ENCODE results near the gene NDUFS2.

The NDUFS2 gene

GRCh38 chr1:161226759-161227158 lies 24.6 kb downstream of the NDUFS2 start:
- no peak for DNase-seq (ENCODE audit: low spot score)
- H3K27ac ChIP-seq, result peak overlapping the region in 1 of 2 donors; percentile 85
- TF ChIP-seq CTCF (IDR thresholded peaks at IDR 0.05), result no peak
- peak overlapping the region; percentile 95 for H3K4me3 ChIP-seq

GRCh38 chr1:161227196-161227871 lies 25.2 kb downstream of the NDUFS2 start:
- DNase-seq (ENCODE audit: low spot score), result peak; percentile 86
- H3K27ac ChIP-seq, result peak overlapping the region in 1 of 2 donors; percentile 85
- H3K4me3 ChIP-seq, result peak overlapping the region; percentile 95
- peak; percentile 90 for TF ChIP-seq CTCF (IDR thresholded peaks at IDR 0.05)

GRCh38 chr1:161228032-161228431 lies 25.9 kb downstream of the NDUFS2 start:
- DNase-seq (ENCODE audit: low spot score), result no peak
- TF ChIP-seq CTCF (IDR thresholded peaks at IDR 0.05), result no peak
- Histone ChIP-seq H3K27ac (peak overlapping the region in 1 of 2 donors; percentile 85), H3K4me3 (peak overlapping the region; percentile 95)

GRCh38 chr1:161229896-161230295 lies 27.7 kb downstream of the NDUFS2 start:
- TF ChIP-seq CTCF (IDR thresholded peaks at IDR 0.05), result no peak
- DNase-seq (ENCODE audit: low spot score), result no peak
- Histone ChIP-seq H3K27ac (no peak overlapping the region), H3K4me3 (no peak overlapping the region)

- DNase-seq (ENCODE audit: low spot score), result no peak
- no peak for TF ChIP-seq CTCF (IDR thresholded peaks at IDR 0.05)
- Histone ChIP-seq H3K27ac (no peak overlapping the region), H3K4me3 (no peak overlapping the region)
Observed at GRCh38 chr1:161230762-161231161, 28.6 kb downstream of the NDUFS2 start.

GRCh38 chr1:161233102-161233501 lies 30.9 kb downstream of the NDUFS2 start:
- no peak overlapping the region for H3K4me3 ChIP-seq
- H3K27ac ChIP-seq, result no peak overlapping the region
- no peak for TF ChIP-seq CTCF (IDR thresholded peaks at IDR 0.05)
- DNase-seq (ENCODE audit: low spot score), result no peak
